CD4-positive, alpha-beta T cell treated with Interleukin-4 for 4 hours (primary cell): ENCODE measurements around the gene ZNF22.

ENCODE experiments used
- DNase-seq: peaks from one replicate; pipeline ENCODE4 v3.0.0-alpha.2; 2020

The ZNF22 gene

DNA sequence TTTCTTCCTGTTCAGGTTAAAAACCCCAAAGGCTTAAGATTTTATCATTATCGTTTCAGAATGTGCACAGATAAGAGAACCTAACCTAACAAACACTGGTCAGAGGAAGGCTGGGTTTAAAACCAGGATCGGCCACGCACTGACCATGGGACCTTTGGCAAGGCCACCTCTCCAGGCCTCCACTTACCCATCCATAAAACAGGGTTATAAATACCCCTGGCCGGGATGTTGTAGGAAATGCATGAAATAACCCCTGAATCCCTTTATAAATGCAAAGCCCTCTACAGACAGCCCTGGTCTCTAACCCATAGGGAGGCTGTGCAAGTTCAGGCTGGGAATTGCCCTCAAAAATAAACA is 22.5 kb upstream of the ZNF22 start:
- DNase-seq: no peak

DNA sequence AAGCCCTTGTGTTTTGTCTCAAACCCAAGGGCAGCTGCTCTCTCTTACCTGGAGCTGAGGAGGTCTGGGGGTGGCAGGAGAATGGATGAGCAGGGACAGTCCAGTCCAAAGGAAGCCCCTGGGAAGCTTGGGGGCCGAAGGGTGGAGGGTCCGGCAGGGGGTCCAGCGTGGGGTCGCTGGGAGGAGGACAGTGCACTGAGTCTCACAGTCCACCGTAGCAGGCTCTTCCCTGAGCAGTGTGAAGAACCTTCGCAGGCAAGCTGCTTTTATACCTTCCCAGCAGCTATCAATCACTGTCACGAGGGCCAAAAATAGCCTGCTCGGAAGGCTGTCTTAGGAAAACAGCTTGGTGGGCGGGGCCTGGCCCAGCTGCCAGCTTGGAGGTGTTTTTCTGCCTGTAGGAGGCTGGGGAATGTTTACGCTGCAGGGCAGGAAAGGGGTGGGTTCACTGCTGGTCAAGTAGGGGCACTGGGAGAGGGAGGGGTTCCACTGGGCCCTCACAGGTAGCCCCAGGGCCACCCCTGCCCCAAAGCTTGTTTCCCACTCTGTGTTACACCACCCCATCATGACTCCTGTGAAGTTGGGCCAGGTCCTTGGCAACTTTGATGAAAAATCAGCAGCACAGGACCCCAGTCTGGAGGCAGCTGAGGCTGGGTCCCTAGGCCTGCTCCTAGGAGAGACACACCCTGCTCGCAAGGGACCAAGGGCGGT is 22.0 kb upstream of the ZNF22 start, which contains the start of gene DEPP1:
TSS of gene DEPP1 (minus strand) at position 240 of the 711 bp plus-strand sequence. CDS start 779 bp downstream, outside the sequence.
- DNase-seq: no peak

DNA sequence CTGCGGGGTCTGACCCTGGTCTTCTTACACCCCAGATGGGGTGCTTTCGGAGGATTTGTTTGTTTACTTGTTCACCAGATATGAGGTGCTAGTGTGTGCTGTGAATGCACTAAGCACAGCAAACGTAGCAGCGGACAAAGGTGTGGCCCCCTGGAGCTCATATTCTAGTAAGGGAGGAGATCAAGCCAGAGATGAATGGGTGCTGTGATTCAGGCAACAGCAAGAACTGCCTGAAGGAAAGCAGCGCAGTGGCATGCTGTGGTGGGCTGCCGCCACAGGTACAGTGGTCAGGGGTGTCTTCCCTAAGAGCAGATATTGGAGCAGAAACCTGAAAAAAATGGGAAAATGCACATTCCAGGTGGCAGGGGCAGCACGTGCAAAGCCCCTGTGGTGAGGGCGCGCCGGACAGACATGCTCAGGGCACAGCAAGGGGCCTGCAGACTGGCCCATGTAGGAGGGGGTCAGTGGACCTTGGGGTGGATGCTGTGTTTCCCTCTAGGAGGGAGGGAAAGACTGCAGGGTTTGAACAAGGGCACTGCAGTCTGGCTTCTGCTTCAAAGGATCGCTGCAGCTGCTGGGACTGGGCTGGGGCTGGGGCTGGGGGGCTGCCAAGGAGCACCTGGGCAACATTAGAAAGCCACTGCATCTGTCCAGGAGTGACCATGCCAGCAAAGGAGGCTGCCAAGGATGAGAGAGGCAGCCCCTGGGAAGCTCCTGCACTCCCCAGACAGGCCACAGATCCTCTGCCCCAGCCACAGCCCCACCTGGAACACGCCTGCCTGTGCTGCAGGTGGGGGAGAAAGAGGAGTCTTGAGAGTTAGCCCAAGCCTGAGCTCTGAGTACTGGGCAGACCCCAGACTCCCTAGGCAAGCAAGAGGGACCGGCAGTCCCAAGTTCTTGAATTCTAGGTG is 21.2 kb upstream of the ZNF22 start:
- DNase-seq: no peak

DNA sequence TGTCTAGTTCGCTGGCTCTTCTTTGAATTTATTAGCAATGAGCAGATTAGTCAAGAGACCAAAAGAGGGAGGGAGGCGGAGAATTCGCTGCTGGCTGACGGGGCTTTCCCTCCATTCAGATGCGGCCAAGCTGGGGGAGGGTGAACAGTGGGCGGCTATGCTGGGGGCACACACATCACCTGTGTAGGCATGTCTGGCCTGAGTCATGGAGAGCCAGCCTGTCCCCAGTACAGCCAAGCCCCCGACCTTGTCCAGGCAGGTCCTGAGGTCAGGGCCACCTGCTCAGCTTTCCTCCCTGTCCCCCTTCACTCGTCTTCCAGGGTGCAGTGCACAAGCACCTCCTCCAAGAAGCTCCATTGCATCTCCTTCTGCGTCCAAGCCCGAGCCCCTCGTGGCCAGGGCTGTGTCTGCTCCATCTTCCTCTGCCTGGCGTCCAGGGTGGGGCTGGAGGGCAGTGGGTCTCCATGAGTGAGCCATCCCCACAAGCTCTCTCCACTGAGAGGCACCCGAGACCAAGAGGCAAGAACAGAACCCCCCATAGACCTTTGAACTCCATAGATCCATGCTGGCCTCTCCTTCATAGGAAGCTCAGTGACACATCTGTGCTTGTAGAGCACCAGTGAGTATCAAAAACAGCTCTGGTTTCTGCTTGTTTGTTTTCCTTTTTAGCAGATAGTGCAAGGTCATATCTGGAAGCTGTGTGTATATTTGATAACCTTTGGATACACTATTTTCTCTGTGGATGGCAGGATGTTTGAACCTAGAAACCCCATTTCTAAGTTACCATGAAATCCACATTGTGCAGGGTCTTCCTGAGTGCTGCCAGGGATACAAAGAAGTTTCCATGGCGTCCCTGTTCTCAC is 20.2 kb upstream of the ZNF22 start:
- no peak for DNase-seq

DNA sequence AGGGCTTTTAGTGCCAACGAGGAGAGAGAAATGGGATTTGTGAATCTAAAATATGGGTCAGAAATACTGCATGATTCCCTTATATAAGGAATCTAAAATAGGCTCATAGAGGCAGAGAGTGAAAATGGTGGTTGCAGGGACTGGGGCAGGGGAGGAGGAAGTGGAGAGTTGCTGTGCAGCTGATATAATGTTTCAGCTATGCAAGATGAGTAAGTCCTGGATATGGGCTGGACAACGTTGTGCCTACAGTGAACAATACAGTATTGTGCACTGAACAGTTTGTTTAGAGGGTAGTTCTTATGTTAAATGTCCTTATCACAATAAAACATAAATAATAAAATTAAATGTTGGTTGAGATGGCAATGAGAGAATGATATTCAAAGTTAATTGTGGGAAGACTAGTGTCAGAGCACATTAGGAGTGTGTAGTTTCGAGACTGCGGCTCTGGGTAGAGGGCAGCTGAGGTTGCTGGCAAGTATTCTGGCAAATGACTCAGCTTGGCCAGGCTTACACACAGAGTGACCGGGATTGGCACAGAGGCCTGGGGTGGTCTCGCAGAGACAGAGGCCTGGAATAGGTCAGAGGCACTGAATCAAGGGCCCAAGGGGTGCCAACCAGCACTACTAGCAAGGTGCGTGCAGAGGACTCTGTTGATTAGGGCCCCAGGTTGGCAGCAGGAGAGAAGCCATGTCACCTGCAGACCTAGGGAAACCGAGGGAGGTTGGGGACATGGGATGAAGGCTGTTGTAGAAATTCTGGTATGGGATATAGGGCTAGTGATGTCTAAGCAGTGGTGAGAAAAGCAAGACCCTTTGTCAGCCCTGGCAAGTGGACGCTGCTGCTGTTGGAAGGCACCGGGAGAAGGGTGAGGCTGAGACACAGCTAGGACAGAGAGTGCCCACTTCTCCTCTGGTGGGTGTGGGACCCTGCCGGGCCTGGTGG is 19.3 kb upstream of the ZNF22 start:
- no peak for DNase-seq

DNA sequence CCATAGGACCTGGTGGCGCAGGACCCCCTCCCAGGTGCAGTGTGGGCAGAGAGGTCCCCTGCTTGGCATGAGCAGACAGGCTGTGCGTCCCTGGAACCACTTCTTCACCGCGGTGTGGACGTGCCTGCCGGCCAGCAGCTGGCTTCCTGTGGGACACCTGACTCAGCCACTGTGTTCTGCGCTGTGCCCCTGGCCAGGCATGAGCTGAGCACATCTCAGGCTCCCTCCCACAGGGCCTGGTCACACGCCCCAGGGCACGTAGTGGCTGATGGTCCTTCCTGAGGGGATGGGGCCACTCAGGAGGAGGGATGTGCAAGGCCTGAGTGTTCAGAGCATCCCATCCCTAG is 18.6 kb upstream of the ZNF22 start:
- DNase-seq: no peak

DNA sequence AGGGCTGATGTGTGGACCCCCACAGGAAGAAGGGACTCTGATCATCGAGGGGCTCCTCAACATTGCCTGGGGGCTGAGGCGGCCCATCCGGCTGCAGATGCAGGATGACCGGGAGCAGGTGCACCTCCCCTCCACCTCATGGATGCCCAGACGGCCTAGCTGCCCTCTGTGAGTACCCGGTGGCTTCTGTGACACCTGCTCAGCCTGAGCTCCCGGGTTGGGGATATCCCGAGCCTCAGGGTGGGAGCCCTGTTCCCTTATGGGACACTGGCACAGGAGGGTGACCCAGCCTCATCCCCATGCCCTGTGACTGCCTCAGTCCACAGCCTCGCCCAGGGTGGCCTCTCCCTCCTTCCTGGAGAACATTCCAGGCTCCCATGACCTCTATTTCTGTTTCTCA is 18.2 kb upstream of the ZNF22 start:
- no peak for DNase-seq

DNA sequence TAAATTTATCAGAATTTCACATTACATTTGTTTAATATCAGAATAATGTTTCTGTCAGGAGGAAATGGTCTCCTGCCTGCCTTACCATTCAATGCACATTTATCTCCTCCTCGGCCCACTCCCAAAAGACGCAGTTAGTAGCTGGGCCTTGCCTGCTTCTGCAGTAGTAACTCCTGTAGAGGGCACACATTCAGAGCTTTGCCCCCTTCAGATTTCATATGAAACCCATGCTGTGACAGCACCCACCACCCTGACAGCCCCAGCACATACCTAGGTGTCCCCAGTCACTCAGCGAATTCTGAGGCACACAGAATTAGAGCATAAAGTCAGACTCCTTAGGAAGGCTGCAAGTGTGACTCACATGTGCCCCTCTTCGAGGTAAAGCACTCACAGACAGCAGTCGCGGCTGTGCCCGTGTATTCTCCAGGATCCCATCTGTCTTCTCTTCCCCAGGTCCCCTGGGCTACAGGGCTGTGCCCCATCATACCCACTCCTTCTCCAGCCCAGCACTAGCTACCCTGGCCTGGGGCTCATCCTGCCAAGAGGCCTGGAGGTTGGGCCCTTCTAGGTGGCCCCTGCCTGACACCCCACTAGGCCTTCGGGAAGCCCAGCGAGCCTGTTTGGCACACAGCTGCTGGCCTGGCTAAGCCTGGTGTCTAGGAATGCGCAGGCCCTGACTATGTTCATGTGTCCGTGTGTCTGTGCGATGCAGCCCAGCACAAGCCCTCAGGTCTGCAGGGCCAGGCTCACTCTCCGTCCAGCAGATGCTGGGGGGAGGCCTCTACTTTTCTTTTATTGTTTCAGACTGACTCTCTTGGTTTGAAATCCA is 17.4 kb upstream of the ZNF22 start:
- no peak for DNase-seq

DNA sequence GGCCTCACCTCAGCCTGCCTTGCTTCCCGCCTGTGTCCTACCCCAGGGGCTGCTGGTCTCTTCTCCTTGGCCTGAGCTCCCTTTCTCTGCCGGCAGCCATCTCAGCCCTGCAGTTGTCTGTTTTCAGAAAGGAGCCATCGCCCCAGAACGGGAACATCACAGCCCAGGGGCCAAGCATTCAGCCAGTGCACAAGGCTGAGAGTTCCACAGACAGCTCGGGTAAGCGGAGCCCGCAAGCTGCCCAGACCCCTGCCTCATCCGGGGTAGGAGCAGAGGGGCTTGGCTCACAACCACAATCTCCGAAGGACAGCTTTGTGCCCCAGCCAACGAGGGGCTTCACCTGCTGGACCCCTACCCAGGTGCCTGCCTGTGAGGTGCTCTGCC is 16.8 kb upstream of the ZNF22 start:
- no peak for DNase-seq

DNA sequence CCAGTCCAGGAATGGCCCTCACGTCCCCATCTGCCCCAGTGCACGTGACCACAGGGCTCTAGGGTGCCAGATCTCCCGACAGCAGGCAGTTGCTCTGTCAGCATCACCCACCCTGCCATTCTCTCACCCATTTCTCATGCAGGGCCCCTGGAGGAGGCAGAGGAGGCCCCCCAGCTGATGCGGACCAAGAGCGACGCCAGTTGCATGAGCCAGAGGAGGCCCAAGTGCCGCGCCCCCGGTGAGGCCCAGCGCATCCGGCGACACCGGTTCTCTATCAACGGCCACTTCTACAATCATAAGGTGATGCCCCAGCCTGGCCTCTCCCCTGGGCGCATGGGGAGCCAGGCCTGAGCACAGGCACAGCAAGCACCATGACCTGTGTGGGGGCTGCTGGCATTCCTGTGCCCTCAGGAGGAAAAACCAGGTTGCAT is 16.0 kb upstream of the ZNF22 start:
- no peak for DNase-seq

DNA sequence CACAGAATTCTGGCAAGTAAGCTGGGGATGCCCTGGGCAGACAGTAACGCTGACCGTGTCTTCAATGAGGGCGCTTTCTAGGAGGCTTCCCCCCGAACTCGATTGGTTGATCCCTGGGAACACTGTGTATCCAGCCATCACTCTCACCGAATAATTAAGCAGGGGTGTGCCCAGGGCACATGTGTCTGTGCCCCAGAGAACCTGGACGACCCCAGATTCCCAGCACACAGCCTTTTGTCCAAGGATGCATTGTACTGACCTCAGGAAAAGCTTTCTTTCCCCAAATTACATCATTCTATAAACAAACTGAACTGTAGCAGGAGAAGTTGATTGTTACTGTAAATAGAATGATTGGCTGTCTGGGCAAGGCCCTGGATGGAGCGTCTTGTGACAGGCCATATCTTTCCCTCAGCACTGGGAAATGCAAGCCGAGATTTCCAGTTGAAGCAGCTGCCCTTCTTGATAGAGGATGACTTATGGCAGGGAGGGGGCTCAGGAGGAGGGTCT is 15.5 kb upstream of the ZNF22 start:
- no peak for DNase-seq

DNA sequence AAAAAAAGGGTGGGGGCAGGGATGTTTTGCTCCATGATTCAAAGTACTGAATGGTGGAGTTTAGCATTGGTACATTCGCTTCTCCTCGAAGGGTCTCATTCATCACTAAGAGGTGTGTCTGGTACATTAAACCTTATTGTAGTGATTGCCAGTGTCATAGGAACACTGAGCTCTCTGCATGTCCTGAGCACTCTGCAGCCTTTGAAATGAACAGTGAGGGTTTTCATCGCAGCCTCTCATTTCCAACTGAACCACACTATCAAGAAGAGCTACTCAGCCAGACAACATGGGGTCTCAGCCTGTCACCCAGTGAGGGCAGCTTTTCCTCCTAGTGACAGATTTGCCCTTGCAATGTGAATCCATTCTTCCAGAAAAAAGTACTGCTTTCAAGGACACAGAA is 14.5 kb upstream of the ZNF22 start:
- no peak for DNase-seq

DNA sequence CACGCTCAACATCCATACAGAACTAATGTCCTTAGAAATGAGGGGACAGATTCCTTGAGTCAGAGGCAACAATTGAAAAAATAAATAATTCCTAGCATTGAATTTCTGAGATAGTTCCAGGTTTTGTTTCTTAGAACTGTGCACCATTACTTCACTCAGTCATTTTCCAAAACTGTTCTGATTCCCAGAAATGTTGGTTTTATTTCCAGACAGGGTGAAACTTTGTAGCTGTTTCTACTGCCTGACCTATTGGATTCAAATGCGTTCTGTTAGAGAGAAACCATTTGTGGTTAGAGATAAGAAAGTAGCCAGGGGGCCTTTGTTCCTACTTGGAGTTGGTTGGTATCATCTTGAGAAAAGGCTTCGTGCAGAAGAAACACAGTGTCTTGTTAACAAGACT is 14.1 kb upstream of the ZNF22 start:
- DNase-seq: no peak

DNA sequence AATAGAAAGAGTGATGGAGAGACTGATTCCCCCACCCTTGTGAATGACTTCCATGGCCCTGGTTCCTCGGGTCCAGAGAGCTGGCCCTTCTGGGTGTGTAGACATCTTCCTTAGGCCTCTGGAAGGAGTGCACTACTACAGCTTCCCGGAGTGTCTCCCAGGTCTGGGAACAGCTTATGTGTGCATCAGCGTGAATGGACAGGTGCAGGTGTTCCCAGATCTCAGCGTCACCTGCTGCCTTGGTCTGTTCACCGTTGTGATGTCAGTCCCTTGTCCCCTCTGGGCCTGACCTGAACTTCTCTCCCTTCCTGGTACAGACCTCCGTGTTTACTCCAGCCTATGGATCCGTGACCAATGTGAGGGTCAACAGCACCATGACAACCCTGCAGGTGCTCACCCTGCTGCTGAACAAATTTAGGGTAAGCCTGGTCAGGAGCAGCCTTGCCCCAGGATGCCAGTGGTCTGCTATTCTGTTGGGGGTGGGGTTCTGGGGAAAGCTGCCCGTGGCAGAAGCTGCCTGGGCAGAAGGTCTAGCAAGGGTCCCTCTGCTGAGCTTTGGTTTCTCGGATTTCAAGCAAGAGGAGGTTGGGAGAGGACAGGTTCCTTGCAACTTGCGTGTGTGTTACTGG is 11.7 kb upstream of the ZNF22 start:
- DNase-seq: no peak

DNA sequence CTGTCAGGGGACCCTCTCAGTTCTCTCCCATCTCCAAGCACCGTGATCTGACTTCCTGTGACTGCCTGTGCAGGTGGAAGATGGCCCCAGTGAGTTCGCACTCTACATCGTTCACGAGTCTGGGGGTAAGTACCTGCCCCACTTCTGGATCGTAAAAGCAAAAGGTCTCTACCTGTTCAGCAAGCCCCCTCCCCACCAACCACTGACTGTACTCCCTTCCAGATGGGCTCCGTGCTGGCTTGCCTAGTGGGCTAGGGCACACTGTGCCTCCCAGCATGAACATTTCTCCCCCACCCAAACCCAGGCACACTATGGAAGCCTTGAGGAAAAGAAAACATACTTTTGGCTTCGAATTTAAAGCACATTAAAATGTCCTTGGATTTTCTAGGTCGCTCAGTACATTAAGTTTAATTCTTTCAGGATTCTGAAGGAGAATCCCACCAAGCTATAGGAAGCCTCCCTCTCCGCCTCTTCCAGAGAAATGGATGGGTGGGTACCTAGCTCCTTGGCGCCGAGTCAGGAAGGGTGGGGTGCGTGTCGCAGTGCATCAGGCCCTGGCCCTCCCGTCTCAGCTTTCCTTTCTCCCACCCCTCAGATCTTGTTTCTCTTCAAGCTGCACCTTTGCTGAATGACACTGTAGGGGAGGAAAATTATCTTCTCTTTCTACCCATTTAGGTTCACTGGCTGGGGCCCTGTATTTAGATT is 11.0 kb upstream of the ZNF22 start:
- DNase-seq: no peak

DNA sequence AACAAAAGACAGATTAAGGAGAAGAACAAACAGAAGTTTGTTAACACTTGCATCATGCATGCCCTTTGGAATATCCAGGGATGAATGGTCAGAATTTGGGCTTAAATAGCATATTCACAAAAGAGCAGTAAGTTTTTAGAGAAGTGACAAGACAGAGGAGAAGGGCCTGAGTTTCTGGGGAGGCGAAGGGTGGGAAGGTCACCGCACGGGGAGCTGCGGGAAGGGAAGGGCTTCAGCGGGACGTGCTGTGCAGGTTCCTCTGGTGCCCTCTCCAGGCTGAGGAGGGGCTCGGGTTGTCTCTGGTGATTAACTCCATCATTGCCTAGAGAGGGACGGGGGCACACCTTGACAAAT is 10.4 kb upstream of the ZNF22 start:
- DNase-seq: no peak

DNA sequence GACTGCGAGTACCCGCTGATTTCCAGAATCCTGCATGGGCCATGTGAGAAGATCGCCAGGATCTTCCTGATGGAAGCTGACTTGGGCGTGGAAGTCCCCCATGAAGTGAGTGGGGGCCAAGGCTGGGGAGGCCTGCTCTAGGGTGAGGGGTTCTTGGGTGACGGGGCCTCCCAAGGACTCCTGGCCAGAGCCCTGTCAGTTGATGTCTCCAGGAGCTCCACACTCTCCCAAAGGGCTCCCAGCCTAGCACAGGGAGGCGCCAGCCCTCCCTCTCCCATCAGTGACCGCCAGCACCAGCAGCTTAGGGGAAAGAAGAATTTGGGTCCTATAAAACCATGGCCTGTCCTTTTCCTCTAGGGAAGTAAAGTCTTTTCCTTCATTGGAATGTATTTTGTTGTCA is 9.8 kb upstream of the ZNF22 start:
- no peak for DNase-seq

DNA sequence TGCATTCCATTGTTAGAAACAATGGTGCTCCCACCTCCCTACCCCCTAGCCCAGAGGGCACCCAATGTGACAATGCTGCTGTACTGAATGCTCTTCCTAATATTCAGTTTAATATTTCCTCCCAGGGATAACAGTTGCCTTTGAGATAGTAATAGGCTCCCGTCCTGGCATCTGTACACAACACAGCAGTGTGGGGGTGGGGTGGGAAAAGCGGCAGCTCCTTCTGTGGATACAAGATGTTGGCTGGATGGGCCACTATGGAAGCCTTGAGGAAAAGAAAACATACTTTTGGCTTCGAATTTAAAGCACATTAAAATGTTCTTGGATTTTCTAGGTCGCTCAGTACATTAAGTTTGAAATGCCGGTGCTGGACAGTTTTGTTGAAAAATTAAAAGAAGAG is 9.2 kb upstream of the ZNF22 start:
- no peak for DNase-seq

DNA sequence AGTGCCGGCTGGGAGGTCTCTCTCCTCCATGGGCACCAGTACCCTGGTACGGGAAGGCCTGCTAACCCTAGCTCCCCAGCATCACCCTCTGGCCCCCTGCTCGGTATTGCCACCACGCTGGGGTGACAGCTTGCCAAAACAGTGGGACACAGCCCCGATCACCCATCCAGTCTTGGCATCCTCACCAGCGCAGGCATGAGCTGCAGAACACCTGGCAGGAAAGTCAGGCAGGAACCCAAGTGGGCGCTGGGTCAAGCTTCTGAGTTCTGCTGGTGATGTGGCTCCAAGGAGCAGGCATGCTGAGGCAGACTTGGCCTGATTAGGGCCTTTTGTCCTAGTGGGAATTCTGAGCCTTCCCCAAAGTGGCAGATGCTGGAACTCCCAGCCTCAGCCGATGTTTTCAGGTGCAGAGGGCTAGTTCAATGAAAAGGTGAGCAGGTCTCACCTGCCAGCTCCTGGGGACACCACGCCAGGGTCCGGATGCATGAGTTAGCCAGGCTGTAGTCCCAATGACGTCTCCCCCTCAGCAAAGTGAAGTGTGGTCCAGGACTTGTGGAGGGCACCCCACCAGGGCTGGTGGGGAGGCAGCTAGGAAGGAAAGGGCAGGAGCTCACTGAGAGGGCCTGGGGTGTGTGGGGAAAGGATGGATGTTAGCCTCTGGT is 8.5 kb upstream of the ZNF22 start:
- no peak for DNase-seq
